IMR-90 (cell line): ENCODE measurements around the gene SIGLEC12. TPM values are rescaled to one million over a fixed set of nuclear protein-coding genes. Genes with fewer than 3 reads are reported as not detected.

ENCODE experiments used
- ATAC-seq: fragments of 200-7000 bp; cut with Tn5 transposase; 2 replicates; pipeline ENCODE4 v1.9.1; 2020; ENCODE audit warnings: low read depth, mild to moderate bottlenecking, moderate library complexity
- BruUV-seq: library from RNA; stranded (reverse); fragments of 400-500 nt; replicated peaks from 2 replicates; lab custom pipeline; 2021; lab: Mats Ljungman, UMichigan
- CTCF ChIA-PET: fragments of 300-600 bp; formaldehyde crosslinking; extraction: SDS; loops from one replicate; lab custom pipeline; 2021; ENCODE audit warnings: antibody characterized with exemption; lab: Yijun Ruan, JAX
- POLR2A ChIA-PET: fragments of 300-600 bp; sonication (Branson Sonifier 250); formaldehyde crosslinking; loops from one replicate; lab custom pipeline; 2022; ENCODE audit warnings: antibody characterized with exemption; ENCODE audit not compliant: unreplicated experiment; lab: Charles Lee
- DNase-seq: peaks from one replicate; pipeline ENCODE4 v3.0.0; 2013
- H2AFZ ChIP-seq: replicated peaks from 2 replicates; pipeline ENCODE3; 2013; ENCODE audit warnings: low read length, mild to moderate bottlenecking; ENCODE audit not compliant: poor library complexity
- H2AK5ac ChIP-seq: 2 replicates; pipeline ENCODE4 v1.6.1; 2013; ENCODE audit warnings: low read depth, low read length, inconsistent platforms
- H2AK9ac ChIP-seq: replicated peaks from 2 replicates; pipeline ENCODE3; 2013; ENCODE audit warnings: mild to moderate bottlenecking, low read depth, low read length, moderate library complexity; ENCODE audit not compliant: poor library complexity
- H2BK120ac ChIP-seq: 2 replicates; pipeline ENCODE4 v1.6.1; 2013; ENCODE audit warnings: low read depth, low read length, inconsistent platforms
- H2BK15ac ChIP-seq: 3 replicates; pipeline ENCODE4 v1.6.1; 2013; ENCODE audit warnings: low read depth, low read length, inconsistent platforms
- H2BK20ac ChIP-seq: 2 replicates; pipeline ENCODE4 v1.6.1; 2013; ENCODE audit warnings: low read depth, mild to moderate bottlenecking, inconsistent platforms, low read length, moderate library complexity
- H2BK5ac ChIP-seq: 2 replicates; pipeline ENCODE4 v1.6.1; 2013; ENCODE audit warnings: mild to moderate bottlenecking, low read depth, low read length, inconsistent platforms; ENCODE audit not compliant: poor library complexity, severe bottlenecking
- H3K14ac ChIP-seq: replicated peaks from 2 replicates; pipeline ENCODE4 v1.6.1; 2013; ENCODE audit warnings: low read depth, low read length, inconsistent platforms
- H3K18ac ChIP-seq: 2 replicates; pipeline ENCODE4 v1.6.1; 2013; ENCODE audit warnings: low read depth, low read length, control low read depth
- H3K23ac ChIP-seq: 2 replicates; pipeline ENCODE4 v1.6.1; 2013; ENCODE audit warnings: low read depth, low read length, inconsistent platforms
- H3K27ac ChIP-seq: 2 replicates; pipeline ENCODE4 v1.5.1; 2013; ENCODE audit warnings: mild to moderate bottlenecking, control low read depth, low read length; ENCODE audit not compliant: insufficient read depth
- H3K27me3 ChIP-seq: 2 replicates; pipeline ENCODE4 v1.6.1; 2013; ENCODE audit warnings: low read length; ENCODE audit not compliant: control insufficient read depth, insufficient read depth
- H3K36me3 ChIP-seq: 2 replicates; pipeline ENCODE4 v1.6.1; 2013; ENCODE audit warnings: low read length, mixed read lengths; ENCODE audit not compliant: control insufficient read depth, insufficient read depth
- H3K4ac ChIP-seq: 2 replicates; pipeline ENCODE4 v1.6.1; 2013; ENCODE audit warnings: low read depth, low read length, inconsistent platforms
- H3K4me1 ChIP-seq: 2 replicates; pipeline ENCODE4 v1.6.1; 2013; ENCODE audit warnings: low read length, mixed read lengths; ENCODE audit not compliant: control insufficient read depth, insufficient read depth
- H3K4me2 ChIP-seq: 2 replicates; pipeline ENCODE4 v1.6.1; 2013; ENCODE audit warnings: low read depth, mild to moderate bottlenecking, control low read depth, low read length, moderate library complexity
- H3K4me3 ChIP-seq: 2 replicates; pipeline ENCODE4 v1.5.1; 2013; ENCODE audit warnings: low read depth, mild to moderate bottlenecking, control low read depth, low read length, moderate library complexity; ENCODE audit not compliant: insufficient read depth
- H3K56ac ChIP-seq: 2 replicates; pipeline ENCODE4 v1.6.1; 2013; ENCODE audit warnings: low read length, inconsistent platforms; ENCODE audit not compliant: insufficient read depth; ENCODE audit errors: extremely low read depth
- H3K79me1 ChIP-seq, 2 experiments: 2 replicates each; pipeline ENCODE4 v1.6.1; 2013; ENCODE audit warnings: low read length in 2 of 2, inconsistent platforms in 1 of 2, low read depth in 1 of 2
- H3K9ac ChIP-seq: 2 replicates; pipeline ENCODE4 v1.6.1; 2013; ENCODE audit warnings: low read depth, low read length, control low read depth
- H3K9me1 ChIP-seq: 2 replicates; pipeline ENCODE4 v1.6.1; 2013; ENCODE audit warnings: low read length, inconsistent platforms; ENCODE audit not compliant: insufficient read depth
- H3K9me3 ChIP-seq: 2 replicates; pipeline ENCODE4 v1.6.1; 2013; ENCODE audit warnings: low read length; ENCODE audit not compliant: control insufficient read depth, insufficient read depth
- H4K20me1 ChIP-seq: 2 replicates; pipeline ENCODE4 v1.6.1; 2013; ENCODE audit warnings: low read length, inconsistent platforms; ENCODE audit not compliant: insufficient read depth
- H4K5ac ChIP-seq: 2 replicates; pipeline ENCODE4 v1.6.1; 2013; ENCODE audit warnings: mild to moderate bottlenecking, low read depth, low read length, control low read depth
- H4K8ac ChIP-seq, 2 experiments: 2 replicates each; pipeline ENCODE4 v1.6.1; 2013; ENCODE audit warnings: low read depth in 2 of 2, low read length in 2 of 2, control low read depth in 1 of 2, inconsistent platforms in 1 of 2
- H4K91ac ChIP-seq: 2 replicates; pipeline ENCODE4 v1.6.1; 2013; ENCODE audit warnings: low read depth, low read length, inconsistent platforms; ENCODE audit not compliant: insufficient read depth
- BHLHE40 ChIP-seq: fragments of 150-350 bp; IDR thresholded peaks from 2 replicates; pipeline ENCODE4 v1.6.1; 2016; ENCODE audit warnings: mild to moderate bottlenecking, low read depth, low read length
- CEBPB ChIP-seq: IDR thresholded peaks from 2 replicates; pipeline ENCODE4 v1.6.1; 2012; ENCODE audit warnings: low read depth, low read length, improper control_type of control experiment
- CHD1 ChIP-seq: IDR thresholded peaks from 2 replicates; pipeline ENCODE4 v1.6.1; 2012; ENCODE audit warnings: low read depth, low read length, improper control_type of control experiment
- FOS ChIP-seq: fragments of 150-350 bp; IDR thresholded peaks from 2 replicates; pipeline ENCODE4 v1.6.1; 2016; ENCODE audit warnings: low read depth, low read length
- MAFK ChIP-seq: IDR thresholded peaks from 2 replicates; pipeline ENCODE4 v1.6.1; 2012; ENCODE audit warnings: low read depth, low read length, improper control_type of control experiment
- MXI1 ChIP-seq: IDR thresholded peaks from 2 replicates; pipeline ENCODE4 v1.6.1; 2012; ENCODE audit warnings: low read depth, mild to moderate bottlenecking, low read length, moderate library complexity, borderline replicate concordance
- NFE2L2 ChIP-seq: fragments of 150-350 bp; IDR thresholded peaks from 2 replicates; pipeline ENCODE4 v1.6.1; 2016; ENCODE audit warnings: low read depth, mild to moderate bottlenecking, low read length
- POLR2A ChIP-seq: IDR thresholded peaks from 2 replicates; pipeline ENCODE4 v1.6.1; 2012; ENCODE audit warnings: mild to moderate bottlenecking, low read depth, low read length
- RAD21 ChIP-seq: IDR thresholded peaks from 2 replicates; pipeline ENCODE4 v1.6.1; 2012; ENCODE audit warnings: low read length, improper control_type of control experiment
- RFX5 ChIP-seq: IDR thresholded peaks from 2 replicates; pipeline ENCODE4 v1.8.0; 2012; ENCODE audit warnings: low read depth, mild to moderate bottlenecking, low read length, moderate library complexity
- SMC3 ChIP-seq: fragments of 150-350 bp; IDR thresholded peaks from 2 replicates; pipeline ENCODE4 v1.6.1; 2016; ENCODE audit warnings: low read depth, mild to moderate bottlenecking, antibody characterized with exemption, low read length, moderate library complexity
- WGBS, 2 experiments: methylation state at CpG; one replicate each; pipeline versions ENCODE4 v1.1.5 to v1.1.7; 2013; ENCODE audit warnings: missing lambda C conversion rate in 2 of 2; ENCODE audit not compliant: insufficient read length in 1 of 2; ENCODE audit errors: extremely low coverage in 2 of 2; 5-methylcytosine and 5-hydroxymethylcytosine counted together
- dilution Hi-C: fragments of 300-500 bp; cut with HindIII; formaldehyde crosslinking; loops from one replicate; pipeline ENCODE4 v1.14.3; 2018; ENCODE audit warnings: low sequenced_read_pairs; ENCODE audit not compliant: unreplicated experiment
- in situ Hi-C: fragments of 300-500 bp; cut with MboI; formaldehyde crosslinking; loops from 3 replicates; pipeline ENCODE4 v1.14.3; 2019; ENCODE audit warnings: low sequenced_read_pairs, inconsistent platforms, mixed read lengths
- intact Hi-C: fragments of 100-400 bp; cut with micrococcal nuclease; formaldehyde crosslinking; loops from 2 replicates; pipeline ENCODE4 v1.10.0; 2022
- polyA plus RNA-seq, 3 experiments: library from polyadenylated mRNA; depleted of rRNA; stranded (reverse); fragments of >200 nt; gene quantifications; 2 replicates each; pipeline ENCODE4 v1.2.3, GENCODE V29; 2012; ENCODE audit warnings: low replicate concordance in 1 of 3
- total RNA-seq: library from RNA; depleted of rRNA; stranded (reverse); fragments of >200 nt; gene quantifications from 2 replicates; pipeline ENCODE4 v1.2.3, GENCODE V29; 2012
- TF ChIP-seq, protein P1 (sequence below): fragments of 150-350 bp; IDR thresholded peaks from 2 replicates; pipeline ENCODE4 v1.6.1; 2017; ENCODE audit warnings: mild to moderate bottlenecking, antibody characterized with exemption, low read length, low read depth
- TF ChIP-seq, protein P2 (sequence below): fragments of 150-350 bp; IDR thresholded peaks from 2 replicates; pipeline ENCODE4 v1.6.1; 2016; ENCODE audit warnings: low read depth, mild to moderate bottlenecking, low read length, moderate library complexity, borderline replicate concordance
- TF ChIP-seq, protein P3 (sequence below): conservative IDR thresholded peaks from 2 replicates; pipeline ENCODE4 v1.5.1; 2012; ENCODE audit warnings: mild to moderate bottlenecking, low read depth, low read length, improper control_type of control experiment

The SIGLEC12 gene
- total and polyA plus RNA-seq, 2 of the 4 experiments (the other 2 are of a cell fraction): not detected

DNA sequence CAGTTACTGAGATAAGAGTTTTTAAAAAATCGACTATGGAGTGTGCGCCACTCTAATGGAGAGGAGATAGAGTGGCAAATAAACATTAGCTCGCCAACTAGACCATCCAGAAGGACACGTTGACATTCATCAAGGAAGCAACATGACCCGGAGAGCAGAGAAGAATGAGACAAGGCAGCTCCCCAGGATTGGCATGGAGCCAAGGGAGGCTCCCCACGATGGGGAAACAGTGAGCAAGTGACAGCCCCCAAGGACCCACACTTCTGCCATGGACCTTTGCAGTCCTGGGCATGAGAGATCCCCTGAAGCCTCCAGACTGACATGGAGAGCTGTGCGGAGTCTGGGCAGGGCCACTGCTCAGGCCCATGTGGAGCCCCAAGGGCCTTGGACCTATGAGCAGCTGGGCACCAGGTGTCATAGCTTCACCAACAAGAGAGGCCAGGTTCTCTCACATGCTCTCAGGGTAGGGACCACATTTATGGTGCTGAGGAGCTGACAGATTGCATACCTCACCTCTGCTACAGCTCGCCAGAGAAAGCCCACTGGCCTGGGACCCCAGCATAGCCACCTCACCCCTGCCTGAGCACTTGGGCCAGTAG lies 23.2 kb upstream of the SIGLEC12 start:
- H3K79me1 ChIP-seq: no peaks in the 10 kb centered on the region
- no peak overlapping the region for H4K91ac ChIP-seq
- no peak overlapping the region for H2AK5ac ChIP-seq
- no peak overlapping the region for H2BK20ac ChIP-seq
- H4K20me1 ChIP-seq: no peaks in the 10 kb centered on the region
- TF ChIP-seq RAD21 (no peak), NFE2L2 (no peak), SMC3 (no peak), BHLHE40 (no peak), MXI1 (no peak), RFX5 (no peak), POLR2A (no peak), FOS (no peak), CHD1 (no peak), CEBPB (no peak), MAFK (no peak)
- TF ChIP-seq, protein P1, sequence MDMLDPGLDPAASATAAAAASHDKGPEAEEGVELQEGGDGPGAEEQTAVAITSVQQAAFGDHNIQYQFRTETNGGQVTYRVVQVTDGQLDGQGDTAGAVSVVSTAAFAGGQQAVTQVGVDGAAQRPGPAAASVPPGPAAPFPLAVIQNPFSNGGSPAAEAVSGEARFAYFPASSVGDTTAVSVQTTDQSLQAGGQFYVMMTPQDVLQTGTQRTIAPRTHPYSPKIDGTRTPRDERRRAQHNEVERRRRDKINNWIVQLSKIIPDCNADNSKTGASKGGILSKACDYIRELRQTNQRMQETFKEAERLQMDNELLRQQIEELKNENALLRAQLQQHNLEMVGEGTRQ: no peak
- TF ChIP-seq, protein P2, sequence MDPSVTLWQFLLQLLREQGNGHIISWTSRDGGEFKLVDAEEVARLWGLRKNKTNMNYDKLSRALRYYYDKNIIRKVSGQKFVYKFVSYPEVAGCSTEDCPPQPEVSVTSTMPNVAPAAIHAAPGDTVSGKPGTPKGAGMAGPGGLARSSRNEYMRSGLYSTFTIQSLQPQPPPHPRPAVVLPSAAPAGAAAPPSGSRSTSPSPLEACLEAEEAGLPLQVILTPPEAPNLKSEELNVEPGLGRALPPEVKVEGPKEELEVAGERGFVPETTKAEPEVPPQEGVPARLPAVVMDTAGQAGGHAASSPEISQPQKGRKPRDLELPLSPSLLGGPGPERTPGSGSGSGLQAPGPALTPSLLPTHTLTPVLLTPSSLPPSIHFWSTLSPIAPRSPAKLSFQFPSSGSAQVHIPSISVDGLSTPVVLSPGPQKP: no peak
- TF ChIP-seq, protein P3, sequence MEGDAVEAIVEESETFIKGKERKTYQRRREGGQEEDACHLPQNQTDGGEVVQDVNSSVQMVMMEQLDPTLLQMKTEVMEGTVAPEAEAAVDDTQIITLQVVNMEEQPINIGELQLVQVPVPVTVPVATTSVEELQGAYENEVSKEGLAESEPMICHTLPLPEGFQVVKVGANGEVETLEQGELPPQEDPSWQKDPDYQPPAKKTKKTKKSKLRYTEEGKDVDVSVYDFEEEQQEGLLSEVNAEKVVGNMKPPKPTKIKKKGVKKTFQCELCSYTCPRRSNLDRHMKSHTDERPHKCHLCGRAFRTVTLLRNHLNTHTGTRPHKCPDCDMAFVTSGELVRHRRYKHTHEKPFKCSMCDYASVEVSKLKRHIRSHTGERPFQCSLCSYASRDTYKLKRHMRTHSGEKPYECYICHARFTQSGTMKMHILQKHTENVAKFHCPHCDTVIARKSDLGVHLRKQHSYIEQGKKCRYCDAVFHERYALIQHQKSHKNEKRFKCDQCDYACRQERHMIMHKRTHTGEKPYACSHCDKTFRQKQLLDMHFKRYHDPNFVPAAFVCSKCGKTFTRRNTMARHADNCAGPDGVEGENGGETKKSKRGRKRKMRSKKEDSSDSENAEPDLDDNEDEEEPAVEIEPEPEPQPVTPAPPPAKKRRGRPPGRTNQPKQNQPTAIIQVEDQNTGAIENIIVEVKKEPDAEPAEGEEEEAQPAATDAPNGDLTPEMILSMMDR: no peak
- no TSS peak for BruUV-seq
- DNase-seq: no peak
- no peaks in the 10 kb centered on the region for H3K36me3 ChIP-seq
- dilution Hi-C loops: no loop called here
- H2AFZ ChIP-seq: no peak overlapping the region
- H4K5ac ChIP-seq: no peak overlapping the region
- H3K9me1 ChIP-seq: no peaks in the 10 kb centered on the region
- ChIA-PET POLR2A (no interaction called here), CTCF (no interaction called here)
- intact Hi-C loops: no loop called here
- H3K18ac ChIP-seq: no peak overlapping the region
- H3K27me3 ChIP-seq: no peaks in the 10 kb centered on the region
- in situ Hi-C loops: no loop called here
- no peak overlapping the region for H4K8ac ChIP-seq
- no peak overlapping the region for H3K14ac ChIP-seq
- no peak overlapping the region for H3K27ac ChIP-seq
- ATAC-seq: no peak
- no peaks in the 10 kb centered on the region for H3K4me1 ChIP-seq
- H2BK120ac ChIP-seq: no peak overlapping the region
- H3K23ac ChIP-seq: no peak overlapping the region
- no peak overlapping the region for H3K4me3 ChIP-seq
- no peak overlapping the region for H2AK9ac ChIP-seq
- no peak overlapping the region for H2BK5ac ChIP-seq
- no peaks in the 10 kb centered on the region for H3K9me3 ChIP-seq
- H3K4me2 ChIP-seq: no peak overlapping the region
- WGBS, 2 experiments: 83% methylated on average over 1 of the region's 8 CpGs; no CpG with 5 or more reads in 1 of the 2 experiments
- H3K4ac ChIP-seq: no peak overlapping the region
- H2BK15ac ChIP-seq: no peak overlapping the region
- H3K56ac ChIP-seq: no peak overlapping the region
- H3K9ac ChIP-seq: no peak overlapping the region
